ENCODE data around the gene SUGP2. TPM values are rescaled to one million over a fixed set of nuclear protein-coding genes. Genes with fewer than 3 reads are reported as not detected.

The SUGP2 gene
- total and polyA plus RNA-seq, 9 of the 15 experiments (the other 6 are each of a cell fraction or from before 2014, with no cell fraction given) = 13.1 to 101 (median 63.1) TPM

GRCh38 chr19:19059837-19060611, 26.7 kb upstream of the SUGP2 start (continued):
- TF ChIP-seq RHOXF2B (CRISPR knock-in tag; conservative IDR thresholded peaks at IDR 0.05) (no peak), ZNF347 (CRISPR knock-in tag; IDR thresholded peaks at IDR 0.05; ENCODE audit: low read depth) (no peak), SRSF1 (IDR thresholded peaks at IDR 0.05; ENCODE audit: low read depth, low read length) (no peak), TCF7L2 (IDR thresholded peaks at IDR 0.05; ENCODE audit: low read depth, low read length) (no peak), POLR2AphosphoS5 (IDR thresholded peaks at IDR 0.05; ENCODE audit: control insufficient read depth, insufficient read depth, low read depth, low read length) (peak; percentile 97), HMG20B (CRISPR knock-in tag; IDR thresholded peaks at IDR 0.05) (no peak), ETS1 (conservative IDR thresholded peaks at IDR 0.05; ENCODE audit: control insufficient read depth, low read depth, low read length) (peak; percentile 87), CCAR2 (IDR thresholded peaks at IDR 0.05; ENCODE audit: low read depth, low read length) (no peak), THRB (CRISPR knock-in tag; conservative IDR thresholded peaks at IDR 0.05) (no peak), SIX5 (IDR thresholded peaks at IDR 0.05; ENCODE audit: borderline replicate concordance in 1 of 2, insufficient read depth in 1 of 2, low read depth in 1 of 2, low read length in 2 of 2) (peak in 1 of 2 experiments; percentile 6; a peak in 1 of 4 replicates), CEBPB (tag; IDR thresholded peaks at IDR 0.05) (no peak), SAFB (IDR thresholded peaks at IDR 0.05; ENCODE audit: borderline replicate concordance, low read depth, low read length) (no peak), ZFP1 (CRISPR knock-in tag; IDR thresholded peaks at IDR 0.05) (no peak), NCOA2 (IDR thresholded peaks at IDR 0.05; ENCODE audit: partially characterized antibody in 2 of 2) (no peak), CREB1 (IDR thresholded peaks at IDR 0.05) (peak; percentile 71), CREB1 (CRISPR knock-in tag; IDR thresholded peaks at IDR 0.05) (peak; percentile 30; the same call in 1 of the 2 replicates), GTF2A2 (tag; IDR thresholded peaks at IDR 0.05) (no peak; the same call in 1 of the 2 replicates), SRSF9 (IDR thresholded peaks at IDR 0.05; ENCODE audit: borderline replicate concordance, low read depth, low read length) (no peak)
- TF ChIP-seq, protein P1, sequence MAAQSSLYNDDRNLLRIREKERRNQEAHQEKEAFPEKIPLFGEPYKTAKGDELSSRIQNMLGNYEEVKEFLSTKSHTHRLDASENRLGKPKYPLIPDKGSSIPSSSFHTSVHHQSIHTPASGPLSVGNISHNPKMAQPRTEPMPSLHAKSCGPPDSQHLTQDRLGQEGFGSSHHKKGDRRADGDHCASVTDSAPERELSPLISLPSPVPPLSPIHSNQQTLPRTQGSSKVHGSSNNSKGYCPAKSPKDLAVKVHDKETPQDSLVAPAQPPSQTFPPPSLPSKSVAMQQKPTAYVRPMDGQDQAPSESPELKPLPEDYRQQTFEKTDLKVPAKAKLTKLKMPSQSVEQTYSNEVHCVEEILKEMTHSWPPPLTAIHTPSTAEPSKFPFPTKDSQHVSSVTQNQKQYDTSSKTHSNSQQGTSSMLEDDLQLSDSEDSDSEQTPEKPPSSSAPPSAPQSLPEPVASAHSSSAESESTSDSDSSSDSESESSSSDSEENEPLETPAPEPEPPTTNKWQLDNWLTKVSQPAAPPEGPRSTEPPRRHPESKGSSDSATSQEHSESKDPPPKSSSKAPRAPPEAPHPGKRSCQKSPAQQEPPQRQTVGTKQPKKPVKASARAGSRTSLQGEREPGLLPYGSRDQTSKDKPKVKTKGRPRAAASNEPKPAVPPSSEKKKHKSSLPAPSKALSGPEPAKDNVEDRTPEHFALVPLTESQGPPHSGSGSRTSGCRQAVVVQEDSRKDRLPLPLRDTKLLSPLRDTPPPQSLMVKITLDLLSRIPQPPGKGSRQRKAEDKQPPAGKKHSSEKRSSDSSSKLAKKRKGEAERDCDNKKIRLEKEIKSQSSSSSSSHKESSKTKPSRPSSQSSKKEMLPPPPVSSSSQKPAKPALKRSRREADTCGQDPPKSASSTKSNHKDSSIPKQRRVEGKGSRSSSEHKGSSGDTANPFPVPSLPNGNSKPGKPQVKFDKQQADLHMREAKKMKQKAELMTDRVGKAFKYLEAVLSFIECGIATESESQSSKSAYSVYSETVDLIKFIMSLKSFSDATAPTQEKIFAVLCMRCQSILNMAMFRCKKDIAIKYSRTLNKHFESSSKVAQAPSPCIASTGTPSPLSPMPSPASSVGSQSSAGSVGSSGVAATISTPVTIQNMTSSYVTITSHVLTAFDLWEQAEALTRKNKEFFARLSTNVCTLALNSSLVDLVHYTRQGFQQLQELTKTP (IDR thresholded peaks at IDR 0.05; ENCODE audit: low read depth in 1 of 2, partially characterized antibody in 2 of 2) = peak in 1 of 2 experiments; percentile 66

Measured in K562 (cell line).